Activated T-helper 2 cell treated with anti-CD3 and anti-CD28 coated beads, Interferon-gamma antibody, Interleukin-2, Interleukin-4, amounts not matched to agents 10 μg/mL and 5 μg/mL and 100 μg/mL, durations not matched to agents 14 hours and 24 hours and 36 hours (primary cell): Measurements from ENCODE around the gene COPZ1. TPM values are rescaled to one million over a fixed set of nuclear protein-coding genes. Genes with fewer than 3 reads are reported as not detected.

Source experiments
- DNase-seq: peaks from one replicate; pipeline ENCODE4 v3.0.0; 2021; ENCODE audit warnings: low spot score
- H3K27ac Mint-ChIP-seq: one replicate; pipeline ENCODE4 v1.8.0; 2021; ENCODE audit warnings: mixed read lengths
- H3K27me3 Mint-ChIP-seq: one replicate; pipeline ENCODE4 v1.8.0; 2021; ENCODE audit warnings: low read depth, mixed read lengths
- H3K36me3 Mint-ChIP-seq: one replicate; pipeline ENCODE4 v1.8.0; 2021; ENCODE audit warnings: low read depth, mixed read lengths
- H3K4me1 Mint-ChIP-seq: one replicate; pipeline ENCODE4 v1.8.0; 2021; ENCODE audit warnings: low read depth, mixed read lengths
- H3K4me3 Mint-ChIP-seq: one replicate; pipeline ENCODE4 v1.8.0; 2021; ENCODE audit warnings: low read depth, mild to moderate bottlenecking, moderate library complexity, mixed read lengths
- H3K9me3 Mint-ChIP-seq: one replicate; pipeline ENCODE4 v1.8.0; 2021; ENCODE audit warnings: mixed read lengths
- intact Hi-C: fragments of 100-400 bp; cut with micrococcal nuclease; formaldehyde crosslinking; loops from one replicate; pipeline ENCODE4 v1.15.1; 2023
- total RNA-seq: library from RNA; stranded (reverse); gene quantifications from 2 replicates; pipeline ENCODE4 v1.2.3, GENCODE V29; 2022

Gene COPZ1
- total RNA-seq, 1 donor from 2014 or later = 109 TPM

- Mint-ChIP-seq H3K36me3 (peaks cover 31% of the 10 kb centered on the region), H3K4me3 (no peak overlapping the region), H3K27me3 (no peaks in the 10 kb centered on the region), H3K9me3 (no peaks in the 10 kb centered on the region), H3K27ac (no peak overlapping the region), H3K4me1 (peaks cover 40% of the 10 kb centered on the region)
- DNase-seq = no peak
- intact Hi-C loops = no loop called here
These were observed 4.8 kb downstream of the COPZ1 start for GRCh38 chr12:54329759-54330158.

GRCh38 chr12:54330442-54330841 lies 5.5 kb downstream of the COPZ1 start:
- Mint-ChIP-seq H3K9me3 (no peaks in the 10 kb centered on the region), H3K36me3 (peaks cover 26% of the 10 kb centered on the region), H3K4me3 (no peak overlapping the region), H3K27me3 (no peaks in the 10 kb centered on the region), H3K27ac (peak overlapping the region; percentile 9), H3K4me1 (peaks cover 37% of the 10 kb centered on the region)
- no peak for DNase-seq
- intact Hi-C loops = no loop called here

- Mint-ChIP-seq H3K4me3 (no peak overlapping the region), H3K27me3 (no peaks in the 10 kb centered on the region), H3K9me3 (no peaks in the 10 kb centered on the region), H3K4me1 (peaks cover 36% of the 10 kb centered on the region), H3K27ac (no peak overlapping the region), H3K36me3 (peaks cover 29% of the 10 kb centered on the region)
- intact Hi-C loops = no loop called here
- DNase-seq = no peak
These were observed 6.5 kb downstream of the COPZ1 start for GRCh38 chr12:54331461-54331860.

DNA sequence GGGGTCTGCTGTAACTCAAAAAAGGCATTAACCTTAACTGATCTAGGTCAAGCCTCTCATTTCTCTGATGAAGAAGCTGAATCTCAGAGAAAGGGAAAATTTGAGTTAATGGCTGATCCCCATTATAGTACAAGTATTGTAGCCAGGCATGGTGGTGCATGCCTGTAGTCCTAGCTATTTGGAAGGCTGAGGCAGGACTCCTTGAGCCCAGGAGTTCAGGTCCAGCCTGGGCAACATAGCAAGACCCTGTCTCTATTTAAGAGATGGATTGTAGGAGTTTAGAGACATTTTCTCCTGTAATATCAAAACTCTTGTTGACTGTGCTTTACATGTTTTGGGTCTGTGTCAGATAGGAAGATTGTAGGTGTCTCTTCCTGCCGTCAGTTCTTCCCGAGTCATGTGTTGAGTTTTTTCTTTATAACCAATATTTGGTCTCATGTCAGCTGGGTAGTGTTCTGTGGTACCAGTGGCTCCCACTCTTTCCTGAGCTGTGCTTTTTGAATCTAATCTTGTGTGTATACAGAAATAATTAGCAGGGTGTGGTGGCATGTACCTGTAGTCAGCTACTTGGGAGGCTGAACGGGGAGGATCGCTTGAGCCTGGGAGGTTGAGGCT lies 8.6 kb downstream of the COPZ1 start:
- H3K27ac Mint-ChIP-seq = peak overlapping the region; percentile 26
- peaks cover 24% of the 10 kb centered on the region for H3K36me3 Mint-ChIP-seq
- H3K9me3 Mint-ChIP-seq = no peaks in the 10 kb centered on the region
- H3K4me1 Mint-ChIP-seq = peaks cover 31% of the 10 kb centered on the region
- no peak overlapping the region for H3K4me3 Mint-ChIP-seq
- intact Hi-C loops = no loop called here
- H3K27me3 Mint-ChIP-seq = no peaks in the 10 kb centered on the region
- DNase-seq = no peak

DNA sequence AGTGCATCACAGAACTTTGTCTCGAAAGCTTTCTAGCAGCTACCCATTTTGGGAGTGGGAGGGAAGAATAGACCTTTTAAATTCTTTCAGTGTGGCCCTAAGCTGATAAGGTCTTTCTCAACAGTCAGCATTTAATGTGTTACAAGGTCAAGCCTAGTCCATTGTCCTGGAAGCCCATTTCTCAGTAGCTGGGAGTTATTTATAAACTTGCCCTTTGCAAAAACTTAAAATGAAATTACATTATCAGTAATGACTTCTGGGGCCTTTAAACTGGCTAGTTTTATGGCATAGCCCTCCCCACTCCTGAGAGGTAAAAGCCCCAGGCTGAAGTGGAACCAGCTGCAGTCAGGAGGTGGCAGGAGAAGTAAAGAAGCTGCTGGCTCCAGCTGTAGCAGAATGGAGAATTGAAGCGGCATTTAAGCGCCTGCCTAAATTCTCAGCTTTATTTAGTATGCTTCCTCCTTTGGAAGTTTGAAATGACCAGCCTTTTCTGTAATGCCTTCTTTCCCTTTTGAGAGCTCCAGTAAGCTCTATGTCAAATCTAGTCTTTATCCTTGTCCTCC lies 12.4 kb downstream of the COPZ1 start:
- no peak for DNase-seq
- intact Hi-C loops = loop anchor here (5.0 kb wide), 1 partner anchor 45 kb away; no protein-coding TSS in a partner anchor

DNA sequence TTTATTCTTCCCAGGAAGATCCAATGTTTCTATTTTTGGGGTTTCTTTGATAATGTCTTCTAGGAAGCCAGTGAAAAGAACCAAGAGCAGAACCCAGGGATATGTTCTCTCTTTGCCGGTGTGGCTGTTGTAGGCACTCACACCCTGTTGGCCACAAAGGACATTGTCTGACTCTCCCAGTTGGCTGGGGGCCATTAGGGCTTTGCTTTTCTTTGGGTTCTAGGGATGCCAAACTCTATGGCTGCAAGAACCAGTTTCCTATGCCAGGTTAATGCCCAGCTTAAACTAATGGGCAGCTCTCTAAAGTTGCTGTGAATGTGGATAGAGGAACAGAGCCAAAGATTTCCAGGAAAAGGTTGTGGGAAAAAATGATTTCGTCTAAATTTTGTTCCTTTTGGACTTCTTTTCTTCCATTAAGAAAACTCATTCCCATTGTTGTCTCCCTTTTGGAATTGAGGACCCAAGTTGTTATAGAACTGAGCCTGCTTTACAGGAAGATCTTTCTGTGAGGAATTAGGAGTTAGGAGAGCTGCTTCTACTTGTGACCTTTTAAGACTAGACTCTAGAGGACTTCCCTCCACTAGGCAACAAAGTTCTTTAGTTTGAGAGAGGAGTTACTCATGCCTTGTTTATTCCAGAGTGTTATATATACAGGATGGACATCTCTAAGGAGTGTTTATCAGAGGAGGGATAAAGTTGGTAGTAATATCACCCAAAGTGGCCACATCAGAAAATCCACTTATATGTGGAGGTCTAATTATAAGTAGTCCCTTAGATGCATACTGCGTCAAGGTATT lies 13.1 kb downstream of the COPZ1 start:
- Mint-ChIP-seq H3K9me3 (no peaks in the 10 kb centered on the region), H3K4me3 (no peak overlapping the region), H3K4me1 (peaks cover 8% of the 10 kb centered on the region), H3K27me3 (no peaks in the 10 kb centered on the region), H3K36me3 (peaks cover 31% of the 10 kb centered on the region), H3K27ac (no peak overlapping the region)
- no peak for DNase-seq
- intact Hi-C loops = loop anchor here (5.0 kb wide), 1 partner anchor 46 kb away; no protein-coding TSS in a partner anchor

More for the DNA sequence above, 12.4 kb downstream of the COPZ1 start:
- Mint-ChIP-seq H3K27ac (no peak overlapping the region), H3K36me3 (peaks cover 25% of the 10 kb centered on the region), H3K4me1 (peaks cover 8% of the 10 kb centered on the region), H3K4me3 (no peak overlapping the region), H3K27me3 (no peaks in the 10 kb centered on the region), H3K9me3 (no peaks in the 10 kb centered on the region)

GRCh38 chr12:54338698-54339296 lies 13.9 kb downstream of the COPZ1 start:
- Mint-ChIP-seq H3K27ac (no peak overlapping the region), H3K9me3 (no peaks in the 10 kb centered on the region), H3K27me3 (no peaks in the 10 kb centered on the region), H3K4me3 (no peak overlapping the region), H3K36me3 (peaks cover 34% of the 10 kb centered on the region), H3K4me1 (peaks cover 2% of the 10 kb centered on the region)
- intact Hi-C loops = loop anchor here (5.0 kb wide), 1 partner anchor 46 kb away; no protein-coding TSS in a partner anchor
- DNase-seq = no peak

- intact Hi-C loops = no loop called here
- H3K4me1 Mint-ChIP-seq = peaks cover 2% of the 10 kb centered on the region
- DNase-seq = no peak
- H3K27ac Mint-ChIP-seq = no peak overlapping the region
- peaks cover 45% of the 10 kb centered on the region for H3K36me3 Mint-ChIP-seq
- no peaks in the 10 kb centered on the region for H3K27me3 Mint-ChIP-seq
- no peaks in the 10 kb centered on the region for H3K9me3 Mint-ChIP-seq
- H3K4me3 Mint-ChIP-seq = no peak overlapping the region
These were observed 15.9 kb downstream of the COPZ1 start for GRCh38 chr12:54340846-54341245.

DNA sequence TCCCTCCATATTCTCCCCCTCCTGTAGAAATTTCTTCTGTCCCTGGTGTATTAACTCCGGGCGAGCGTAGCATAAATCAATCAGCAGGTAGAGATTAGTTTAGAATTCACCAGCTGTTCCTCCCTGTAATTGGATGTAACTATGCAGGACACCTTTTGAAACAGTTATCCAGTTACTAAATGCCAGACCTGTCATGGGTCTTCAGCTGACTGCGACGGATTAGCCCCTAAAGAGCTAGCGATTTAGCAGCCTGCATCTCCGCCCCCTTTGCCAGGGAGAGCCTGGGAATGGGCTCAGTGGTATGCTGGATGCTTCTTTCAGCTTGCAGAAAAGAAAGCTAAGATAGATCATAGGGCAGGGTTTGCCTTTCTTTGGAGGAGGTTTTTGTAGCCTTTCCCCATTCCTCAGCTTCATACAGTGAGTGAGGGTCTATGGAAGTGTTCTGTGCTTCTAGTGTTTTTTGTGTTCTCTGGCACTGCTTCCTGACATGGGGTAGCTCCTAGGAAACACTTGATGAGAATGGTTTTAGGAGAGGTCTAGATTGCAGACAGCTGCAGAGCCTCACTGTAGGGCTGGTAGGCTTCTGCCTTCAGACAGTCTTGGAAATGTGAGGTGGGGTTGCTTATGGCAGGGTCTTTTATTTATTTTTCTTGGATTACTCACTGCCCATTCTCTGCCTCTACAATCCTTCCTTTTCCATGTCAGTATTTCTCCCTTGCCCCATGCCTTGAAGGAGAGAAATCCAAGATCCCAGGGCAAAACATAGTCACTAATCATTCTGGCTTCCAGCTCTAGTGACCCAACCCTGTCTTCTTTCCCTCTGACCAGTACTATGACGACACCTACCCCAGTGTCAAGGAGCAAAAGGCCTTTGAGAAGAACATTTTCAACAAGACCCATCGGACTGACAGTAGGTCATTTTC lies 16.7 kb downstream of the COPZ1 start:
- H3K27ac Mint-ChIP-seq = no peak overlapping the region
- no peak for DNase-seq
- no peaks in the 10 kb centered on the region for H3K9me3 Mint-ChIP-seq
- H3K4me3 Mint-ChIP-seq = no peak overlapping the region
- no peaks in the 10 kb centered on the region for H3K4me1 Mint-ChIP-seq
- H3K27me3 Mint-ChIP-seq = no peaks in the 10 kb centered on the region
- intact Hi-C loops = no loop called here
- H3K36me3 Mint-ChIP-seq = peaks cover 42% of the 10 kb centered on the region

GRCh38 chr12:54349036-54349435 lies 24.1 kb downstream of the COPZ1 start:
- Mint-ChIP-seq H3K27ac (no peak overlapping the region), H3K27me3 (no peaks in the 10 kb centered on the region), H3K36me3 (peaks cover 57% of the 10 kb centered on the region), H3K4me3 (no peak overlapping the region), H3K4me1 (peaks cover 18% of the 10 kb centered on the region), H3K9me3 (no peaks in the 10 kb centered on the region)
- no peak for DNase-seq
- intact Hi-C loops = no loop called here

DNA sequence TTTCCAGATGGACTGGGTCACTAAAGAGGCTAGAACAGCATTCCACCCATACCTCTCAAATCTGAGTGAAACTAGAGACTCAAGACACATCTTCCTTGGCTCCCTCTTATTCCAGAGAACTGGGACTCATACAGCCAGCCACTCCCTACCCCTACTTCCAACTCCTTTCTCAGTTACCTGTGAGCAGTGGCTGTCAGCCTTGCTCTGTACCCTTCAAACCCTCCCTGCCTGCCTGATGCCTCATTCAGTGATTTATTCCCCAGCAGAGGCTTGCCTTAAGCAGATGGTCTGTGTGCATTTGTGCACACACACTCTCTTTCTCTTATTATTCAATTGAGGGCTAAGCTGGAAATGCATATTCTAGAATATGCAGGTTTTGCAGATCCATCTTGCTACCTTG lies 24.7 kb downstream of the COPZ1 start:
- H3K4me1 Mint-ChIP-seq = peaks cover 18% of the 10 kb centered on the region
- H3K4me3 Mint-ChIP-seq = no peak overlapping the region
- intact Hi-C loops = loop anchor here (2.0 kb wide), 1 partner anchor 15 kb away; the partner anchor contains the start of gene GPR84
- H3K27me3 Mint-ChIP-seq = no peaks in the 10 kb centered on the region
- DNase-seq = no peak
- H3K36me3 Mint-ChIP-seq = peaks cover 56% of the 10 kb centered on the region
- no peaks in the 10 kb centered on the region for H3K9me3 Mint-ChIP-seq
- H3K27ac Mint-ChIP-seq = no peak overlapping the region

GRCh38 chr12:54350743-54351142 lies 25.8 kb downstream of the COPZ1 start:
- H3K4me1 Mint-ChIP-seq = peaks cover 20% of the 10 kb centered on the region
- DNase-seq = no peak
- H3K27me3 Mint-ChIP-seq = no peaks in the 10 kb centered on the region
- no peak overlapping the region for H3K27ac Mint-ChIP-seq
- H3K36me3 Mint-ChIP-seq = peaks cover 48% of the 10 kb centered on the region
- H3K9me3 Mint-ChIP-seq = no peaks in the 10 kb centered on the region
- H3K4me3 Mint-ChIP-seq = no peak overlapping the region
- intact Hi-C loops = loop anchor here (2.0 kb wide), 1 partner anchor 14 kb away; the partner anchor contains the start of gene GPR84
